ENCODE measurements around the gene GCK. TPM values are rescaled to one million over a fixed set of nuclear protein-coding genes. Genes with fewer than 3 reads are reported as not detected.

Gene GCK
- total and polyA plus RNA-seq, 2 donors (not counting 3 experiments of a cell fraction or from before 2014, with no cell fraction given) = 0.17 to 0.51 TPM

- H2AFZ ChIP-seq (ENCODE audit: low read depth, low read length) = no peak overlapping the region
- no peak overlapping the region for H3K27ac ChIP-seq (ENCODE audit: insufficient read depth, low read depth, low read length)
- TF ChIP-seq EZH2 (IDR thresholded peaks at IDR 0.05; ENCODE audit: borderline replicate concordance, low read depth, low read length, severe bottlenecking) (no peak), MAX (IDR thresholded peaks at IDR 0.05; ENCODE audit: insufficient read depth, insufficient read length) (no peak), GATA2 (IDR thresholded peaks at IDR 0.05; ENCODE audit: insufficient read depth, insufficient read length, low read depth, low read length) (no peak), JUN (IDR thresholded peaks at IDR 0.05; ENCODE audit: borderline replicate concordance, insufficient read depth, insufficient read length, low read depth) (no peak), FOS (IDR thresholded peaks at IDR 0.05; ENCODE audit: borderline replicate concordance, insufficient read depth, low read length) (no peak), POLR2AphosphoS5 (IDR thresholded peaks at IDR 0.05; ENCODE audit: insufficient read depth, low read depth, low read length) (no peak), CTCF (IDR thresholded peaks at IDR 0.05; ENCODE audit: extremely low read depth in 1 of 2, insufficient read depth in 1 of 2, low read depth in 1 of 2, low read length in 2 of 2) (no peak), MYC (IDR thresholded peaks at IDR 0.05; ENCODE audit: low read depth, low read length) (no peak), POLR2A (IDR thresholded peaks at IDR 0.05; ENCODE audit: low read depth, low read length) (no peak)
- no peak overlapping the region for H3K9ac ChIP-seq (replicated peaks; ENCODE audit: extremely low read depth, insufficient read depth, low read length)
- H3K4me3 ChIP-seq (replicated peaks in 1 of 3; ENCODE audit: insufficient read depth in 1 of 3, low read depth in 1 of 3, low read length in 3 of 3) = no peak overlapping the region
- H3K9me1 ChIP-seq (replicated peaks; ENCODE audit: control insufficient read depth, extremely low read depth, insufficient read depth, low read length) = no peaks in the 10 kb centered on the region
- FAIRE-seq (no peak), DNase-seq (ENCODE audit: low read depth, low spot score) (no peak)
- peaks cover 3 to 10% of the 10 kb centered on the region in 2 experiments for H3K27me3 ChIP-seq (ENCODE audit: control insufficient read depth in 2 of 2, insufficient read depth in 2 of 2, low read length in 2 of 2)
- ChIA-PET CTCF (interaction anchor here (1.5 to 4.9 kb wide), 4 partner anchors 23 to 368 kb away, joined by 3 to 60 read pairs (median 4); no protein-coding TSS in a partner anchor), POLR2A (no interaction called here)
- no peak overlapping the region for H3K4me2 ChIP-seq (ENCODE audit: insufficient read depth, low read length)
- dilution Hi-C loops (cut with MboI; ENCODE audit: extremely low pct_ligation_motif_present, low sequenced_read_pairs) (no loop called here), intact Hi-C loops (cut with micrococcal nuclease) (loop anchor here (2.0 kb wide), 1 partner anchor 75 kb away; the partner anchor contains the start of gene POLD2)
- no TSS peak for BruUV-seq (replicated peaks)
- peaks cover under 1% of the 10 kb centered on the region for H4K20me1 ChIP-seq (replicated peaks; ENCODE audit: control insufficient read depth, extremely low read depth, insufficient read depth, low read length)
- H3K79me2 ChIP-seq (ENCODE audit: control insufficient read depth, insufficient read depth, low read length) = peaks cover 17% of the 10 kb centered on the region
- no peaks in the 10 kb centered on the region for H3K36me3 ChIP-seq (ENCODE audit: control insufficient read depth in 2 of 2, extremely low read depth in 1 of 2, insufficient read depth in 2 of 2, low read length in 2 of 2)
- no peaks in the 10 kb centered on the region for H3K9me3 ChIP-seq (replicated peaks; ENCODE audit: control insufficient read depth, insufficient read depth, low read length)
- peaks cover 9% of the 10 kb centered on the region for H3K4me1 ChIP-seq (ENCODE audit: control insufficient read depth, extremely low read depth, insufficient read depth, low read length)
These were observed 8.2 kb upstream of the GCK start for GRCh38 chr7:44197474-44197873.
